GM12878 (cell line): ENCODE data around the gene SLC13A3. TPM values are rescaled to one million over a fixed set of nuclear protein-coding genes. Genes with fewer than 3 reads are reported as not detected.

Experiments
- ATAC-seq: fragments of 200-7000 bp; cut with Tn5 transposase; 3 replicates; pipeline ENCODE4 v1.9.1; 2020; ENCODE audit warnings: mild to moderate bottlenecking, moderate library complexity
- BruUV-seq: library from RNA; stranded (reverse); fragments of 400-500 nt; replicated peaks from 2 replicates; lab custom pipeline; 2021; lab: Mats Ljungman, UMichigan
- CTCF ChIA-PET: fragments of 300-600 bp; sonication (Branson Sonifier 250); formaldehyde crosslinking; extraction: SDS; loops from one replicate; lab custom pipeline; 2021; ENCODE audit warnings: inconsistent platforms; lab: Yijun Ruan, JAX
- POLR2A ChIA-PET: fragments of 350-600 bp; formaldehyde crosslinking; extraction: SDS; loops from one replicate; lab custom pipeline; 2021; ENCODE audit warnings: inconsistent platforms; lab: Charles Lee
- RAD21 ChIA-PET: fragments of 300-600 bp; sonication (Branson Sonifier 250); formaldehyde crosslinking; loops from one replicate; lab custom pipeline; 2023; ENCODE audit warnings: antibody characterized with exemption; ENCODE audit not compliant: unreplicated experiment; lab: Charles Lee
- SMC1A ChIA-PET: fragments of 300-600 bp; sonication (Branson Sonifier 250); formaldehyde crosslinking; loops from one replicate; lab custom pipeline; 2023; ENCODE audit not compliant: unreplicated experiment, uncharacterized antibody; lab: Charles Lee
- DNase-seq: peaks from one replicate; pipeline ENCODE4 v3.0.0-alpha.2; 2011; ENCODE audit warnings: low read depth, low spot score
- FAIRE-seq: peaks from 3 replicates; lab custom pipeline; 2011; peaks lifted over from hg19 to GRCh38; lab: Jason Lieb, UNC
- H2AFZ ChIP-seq: 2 replicates; pipeline ENCODE4 v1.6.0; 2011; ENCODE audit warnings: low read depth, low read length, control low read depth; ENCODE audit not compliant: control insufficient read depth
- H3K27ac ChIP-seq: 2 replicates; pipeline ENCODE4 v1.5.1; 2011; ENCODE audit warnings: control low read depth; ENCODE audit not compliant: control insufficient read depth, insufficient read depth
- H3K27me3 ChIP-seq, 2 experiments: replicated peaks in 1 of 2; 2 replicates each; pipeline versions ENCODE4 v1.6.0 to v1.6.1; 2011; ENCODE audit warnings: low read length in 1 of 2; ENCODE audit not compliant: control insufficient read depth in 2 of 2, insufficient read depth in 2 of 2
- H3K36me3 ChIP-seq, 2 experiments: 2 replicates each; pipeline ENCODE4 v1.5.1; 2011; ENCODE audit warnings: low read length in 1 of 2; ENCODE audit not compliant: control insufficient read depth in 2 of 2, insufficient read depth in 2 of 2
- H3K4me1 ChIP-seq: 2 replicates; pipeline ENCODE4 v1.6.1; 2011; ENCODE audit warnings: mild to moderate bottlenecking, low read length, moderate library complexity, mixed read lengths; ENCODE audit not compliant: control insufficient read depth, insufficient read depth
- H3K4me2 ChIP-seq: 2 replicates; pipeline ENCODE4 v1.6.0; 2011; ENCODE audit warnings: control low read depth; ENCODE audit not compliant: control insufficient read depth, insufficient read depth
- H3K4me3 ChIP-seq: fragments of 200-600 bp; sonication (generic); 2 replicates; pipeline ENCODE4 v1.5.1; 2016
- H3K79me2 ChIP-seq: 2 replicates; pipeline ENCODE4 v1.6.0; 2011; ENCODE audit warnings: low read length; ENCODE audit not compliant: control insufficient read depth, insufficient read depth
- H3K9ac ChIP-seq: 2 replicates; pipeline ENCODE4 v1.8.0; 2011; ENCODE audit warnings: low read length, control low read depth, mixed read lengths; ENCODE audit not compliant: control insufficient read depth, insufficient read depth
- H3K9me3 ChIP-seq: replicated peaks from 3 replicates; pipeline ENCODE4 v1.5.1; 2011; ENCODE audit warnings: mild to moderate bottlenecking, low read length; ENCODE audit not compliant: control insufficient read depth, insufficient read depth
- H4K20me1 ChIP-seq: 2 replicates; pipeline ENCODE4 v1.6.0; 2011; ENCODE audit not compliant: control insufficient read depth, insufficient read depth
- E4F1 ChIP-seq: fragments of 450-650 bp; IDR thresholded peaks from 2 replicates; pipeline ENCODE4 v1.6.1; 2018; ENCODE audit warnings: borderline replicate concordance, mild to moderate bottlenecking; ENCODE audit not compliant: partially characterized antibody
- FOS ChIP-seq: IDR thresholded peaks from 3 replicates; pipeline ENCODE4 v1.6.1; 2011; ENCODE audit warnings: borderline replicate concordance; ENCODE audit not compliant: insufficient read length; ENCODE audit errors: extremely low read depth
- RELB ChIP-seq: fragments of 450-650 bp; IDR thresholded peaks from 2 replicates; pipeline ENCODE4 v1.6.1; 2017; ENCODE audit warnings: low read depth, mild to moderate bottlenecking, moderate library complexity
- TCF12 ChIP-seq: IDR thresholded peaks from 2 replicates; pipeline ENCODE4 v1.6.1; 2011; ENCODE audit warnings: low read depth, mild to moderate bottlenecking, low read length
- WGBS: methylation state at CpG from one replicate; pipeline ENCODE4 v1.1.6; 2016; ENCODE audit warnings: low lambda C conversion rate; ENCODE audit not compliant: insufficient replicate concordance, insufficient coverage; ENCODE audit errors: missing lambda C conversion rate; 5-methylcytosine and 5-hydroxymethylcytosine counted together
- in situ Hi-C: fragments of 300-500 bp; cut with MboI; formaldehyde crosslinking; loops from 9 replicates; pipeline ENCODE4 v1.14.3; 2018; ENCODE audit warnings: mixed read lengths
- intact Hi-C: fragments of 100-400 bp; cut with micrococcal nuclease; formaldehyde crosslinking; loops from one replicate; pipeline ENCODE4 v1.14.2; 2022; ENCODE audit not compliant: unreplicated experiment
- polyA plus RNA-seq, 11 experiments: library from polyadenylated mRNA; depleted of rRNA in 4 of 11; unstranded in 6 of 11; stranded (reverse) in 5 of 11; fragments of >200 nt; fragmentation: Nextera tagmentation in 4 of 11; fragmentation: Illumina TruSeq in 1 of 11; extraction: Ambion mirVana in 4 of 11; extraction: Trizol in 1 of 11; gene quantifications; 1 replicate in 1 of 11; 2 replicates in 10 of 11; pipeline versions ENCODE4 v1.2.1 to v1.2.3, GENCODE V29; 2011 to 2016; ENCODE audit warnings: inconsistent platforms in 2 of 11, missing spikeins in 2 of 11, low read depth in 1 of 11
- total RNA-seq, 4 experiments: library from RNA; depleted of rRNA in 3 of 4; stranded (reverse); fragments of >200 nt in 3 of 4; fragmentation: Illumina TruSeq in 1 of 4; extraction: Trizol in 1 of 4; gene quantifications; 2 replicates each; pipeline versions ENCODE4 v1.2.1 to v1.2.3, GENCODE V29; 2013 to 2021
- TF ChIP-seq, protein P1 (sequence below): fragments of 450-650 bp; conservative IDR thresholded peaks from 2 replicates; pipeline ENCODE4 v1.6.1; 2017; ENCODE audit warnings: mild to moderate bottlenecking, moderate library complexity
- TF ChIP-seq, protein P2 (sequence below): IDR thresholded peaks from 2 replicates; pipeline ENCODE4 v1.6.1; 2011; ENCODE audit warnings: low read depth, mild to moderate bottlenecking, low read length, moderate library complexity, borderline replicate concordance; ENCODE audit errors: extremely low read depth
- TF ChIP-seq, protein P3 (sequence below): IDR thresholded peaks from 2 replicates; pipeline ENCODE4 v1.6.1; 2011; ENCODE audit warnings: mild to moderate bottlenecking, low read depth, low read length, moderate library complexity; ENCODE audit not compliant: insufficient replicate concordance

SLC13A3 gene
- total and polyA plus RNA-seq, 10 of the 15 experiments (the other 5 are each of a cell fraction or from before 2014, with no cell fraction given): 0.03 to 0.76 (median 0.07) TPM; not detected in 4

DNA sequence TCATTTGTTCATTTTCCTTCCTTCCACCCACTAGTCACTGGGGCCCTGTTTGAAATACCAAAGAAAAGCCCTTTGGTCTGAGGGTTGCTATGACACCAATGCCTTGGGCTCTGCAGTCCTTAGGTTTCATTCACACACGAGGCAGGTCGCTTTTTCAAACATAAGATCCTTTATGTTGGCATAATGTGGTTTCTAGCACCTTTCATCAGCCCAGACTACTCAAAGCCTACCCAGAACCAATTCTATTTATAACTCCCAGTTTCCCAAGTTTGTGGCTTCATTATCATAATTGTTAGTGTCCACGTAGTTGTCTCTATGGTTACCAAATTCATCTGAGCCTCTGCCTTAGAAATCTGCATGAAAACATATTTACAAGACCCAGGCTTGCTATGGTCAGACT lies 44.6 kb upstream of the SLC13A3 start:
- Histone ChIP-seq H4K20me1 (no peaks in the 10 kb centered on the region), H3K27me3 (no peaks in the 10 kb centered on the region), H3K9ac (no peak overlapping the region), H3K27ac (no peak overlapping the region), H3K4me1 (no peaks in the 10 kb centered on the region; the same call in 1 of the 2 replicates), H3K79me2 (no peaks in the 10 kb centered on the region)
- no TSS peak for BruUV-seq
- WGBS: 28% methylated on average over 3 of the region's 3 CpGs
- in situ Hi-C loops: no loop called here
- TF ChIP-seq TCF12: no peak
- TF ChIP-seq, all 136 proteins: peak for 0
- H2AFZ ChIP-seq: no peak overlapping the region
- ChIA-PET RAD21 (no interaction called here), SMC1A (no interaction called here), CTCF (interaction anchor here (2.9 kb wide), 1 partner anchor 10 kb away, joined by 10 read pairs; no protein-coding TSS in a partner anchor), POLR2A (no interaction called here)
- DNase-seq (no peak), FAIRE-seq (no peak), ATAC-seq (no peak; the same call in 1 of the 3 replicates)
- H3K4me2 ChIP-seq: no peak overlapping the region
- no peak overlapping the region for H3K4me3 ChIP-seq
- no peaks in the 10 kb centered on the region for H3K36me3 ChIP-seq
- no peaks in the 10 kb centered on the region; the same call in 1 of the 3 replicates for H3K9me3 ChIP-seq
- intact Hi-C loops: no loop called here

DNA sequence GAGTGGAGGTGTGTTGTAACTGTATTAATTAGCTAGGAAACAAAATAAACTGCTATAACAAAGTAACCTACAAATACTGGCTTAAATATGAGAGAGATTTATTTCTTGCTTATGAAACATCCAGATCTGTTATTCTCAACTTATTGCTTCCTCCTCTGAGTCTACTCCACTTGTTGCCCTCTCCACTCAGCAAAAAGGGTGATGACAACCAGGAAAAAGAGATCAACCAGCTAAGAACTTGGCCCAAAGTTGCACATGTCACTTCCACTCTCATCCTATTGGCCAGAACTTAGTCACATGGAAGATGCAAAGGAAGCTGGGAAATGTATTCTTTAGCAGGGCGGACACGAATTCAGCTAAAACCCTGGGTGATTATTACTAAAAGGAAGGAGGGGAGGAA lies 43.2 kb upstream of the SLC13A3 start:
- ChIA-PET SMC1A (interaction anchor here (0.7 to 1.0 kb wide), 4 partner anchors 8 to 156 kb away, joined by 3 to 4 read pairs (median 4); no protein-coding TSS in a partner anchor), POLR2A (no interaction called here), CTCF (interaction anchor here (1.1 to 2.9 kb wide), 5 partner anchors 9 to 150 kb away, joined by 5 to 10 read pairs (median 5); no protein-coding TSS in a partner anchor), RAD21 (no interaction called here)
- no peak overlapping the region for H3K9ac ChIP-seq
- peak overlapping the region; percentile 50 for H2AFZ ChIP-seq
- H3K27me3 ChIP-seq: no peaks in the 10 kb centered on the region
- DNase-seq: peak; percentile 27
- no peaks in the 10 kb centered on the region; the same call in 1 of the 2 replicates for H3K4me1 ChIP-seq
- ATAC-seq: peak; percentile 57
- no peaks in the 10 kb centered on the region; the same call in 1 of the 3 replicates for H3K9me3 ChIP-seq
- in situ Hi-C loops (no loop called here), intact Hi-C loops (no loop called here)
- H3K4me3 ChIP-seq: no peak overlapping the region
- H4K20me1 ChIP-seq: no peaks in the 10 kb centered on the region
- WGBS: 44% methylated on average over 2 of the region's 2 CpGs
- BruUV-seq: no TSS peak
- H3K4me2 ChIP-seq: no peak overlapping the region
- H3K79me2 ChIP-seq: no peaks in the 10 kb centered on the region
- H3K36me3 ChIP-seq: no peaks in the 10 kb centered on the region
- no peak overlapping the region for H3K27ac ChIP-seq
- FAIRE-seq: no peak
- TF ChIP-seq E4F1 (no peak), FOS (peak; percentile 13), RELB (no peak)
- TF ChIP-seq, protein P1, sequence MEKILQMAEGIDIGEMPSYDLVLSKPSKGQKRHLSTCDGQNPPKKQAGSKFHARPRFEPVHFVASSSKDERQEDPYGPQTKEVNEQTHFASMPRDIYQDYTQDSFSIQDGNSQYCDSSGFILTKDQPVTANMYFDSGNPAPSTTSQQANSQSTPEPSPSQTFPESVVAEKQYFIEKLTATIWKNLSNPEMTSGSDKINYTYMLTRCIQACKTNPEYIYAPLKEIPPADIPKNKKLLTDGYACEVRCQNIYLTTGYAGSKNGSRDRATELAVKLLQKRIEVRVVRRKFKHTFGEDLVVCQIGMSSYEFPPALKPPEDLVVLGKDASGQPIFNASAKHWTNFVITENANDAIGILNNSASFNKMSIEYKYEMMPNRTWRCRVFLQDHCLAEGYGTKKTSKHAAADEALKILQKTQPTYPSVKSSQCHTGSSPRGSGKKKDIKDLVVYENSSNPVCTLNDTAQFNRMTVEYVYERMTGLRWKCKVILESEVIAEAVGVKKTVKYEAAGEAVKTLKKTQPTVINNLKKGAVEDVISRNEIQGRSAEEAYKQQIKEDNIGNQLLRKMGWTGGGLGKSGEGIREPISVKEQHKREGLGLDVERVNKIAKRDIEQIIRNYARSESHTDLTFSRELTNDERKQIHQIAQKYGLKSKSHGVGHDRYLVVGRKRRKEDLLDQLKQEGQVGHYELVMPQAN: no peak
- TF ChIP-seq, protein P2, sequence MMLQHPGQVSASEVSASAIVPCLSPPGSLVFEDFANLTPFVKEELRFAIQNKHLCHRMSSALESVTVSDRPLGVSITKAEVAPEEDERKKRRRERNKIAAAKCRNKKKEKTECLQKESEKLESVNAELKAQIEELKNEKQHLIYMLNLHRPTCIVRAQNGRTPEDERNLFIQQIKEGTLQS: peak; percentile 62; the same call in 1 of the 2 replicates
- TF ChIP-seq, protein P3, sequence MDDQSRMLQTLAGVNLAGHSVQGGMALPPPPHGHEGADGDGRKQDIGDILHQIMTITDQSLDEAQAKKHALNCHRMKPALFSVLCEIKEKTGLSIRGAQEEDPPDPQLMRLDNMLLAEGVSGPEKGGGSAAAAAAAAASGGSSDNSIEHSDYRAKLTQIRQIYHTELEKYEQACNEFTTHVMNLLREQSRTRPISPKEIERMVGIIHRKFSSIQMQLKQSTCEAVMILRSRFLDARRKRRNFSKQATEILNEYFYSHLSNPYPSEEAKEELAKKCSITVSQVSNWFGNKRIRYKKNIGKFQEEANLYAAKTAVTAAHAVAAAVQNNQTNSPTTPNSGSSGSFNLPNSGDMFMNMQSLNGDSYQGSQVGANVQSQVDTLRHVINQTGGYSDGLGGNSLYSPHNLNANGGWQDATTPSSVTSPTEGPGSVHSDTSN: no peak
